Measurements from ENCODE around the gene SLC18A2.

SLC18A2 gene

GRCh38 chr10:117271427-117271826 lies 30.5 kb downstream of the SLC18A2 start:
- Histone ChIP-seq H3K36me3 (ENCODE audit: control insufficient read depth, low read length) (no peaks in the 10 kb centered on the region), H3K79me2 (ENCODE audit: control insufficient read depth, low read length) (no peaks in the 10 kb centered on the region), H3K27ac (ENCODE audit: low read depth, low read length) (no peak overlapping the region), H3K4me1 (ENCODE audit: control insufficient read depth, low read length) (no peaks in the 10 kb centered on the region), H3K27me3 (ENCODE audit: control insufficient read depth, low read length) (no peaks in the 10 kb centered on the region), H3K9me3 (ENCODE audit: control insufficient read depth, insufficient read depth, low read length) (no peaks in the 10 kb centered on the region), H3K9me2 (replicated peaks; ENCODE audit: control insufficient read depth, low read length) (no peaks in the 10 kb centered on the region), H3F3A (ENCODE audit: control insufficient read depth, insufficient read depth) (no peaks in the 10 kb centered on the region), H3K4me2 (ENCODE audit: low read length) (no peak overlapping the region), H4K20me1 (ENCODE audit: control insufficient read depth, insufficient read depth, low read depth, low read length) (no peaks in the 10 kb centered on the region), H3K4me3 (ENCODE audit: low read length) (no peak overlapping the region)
- TF ChIP-seq EZH2phosphoT487 (IDR thresholded peaks at IDR 0.05; ENCODE audit: borderline replicate concordance, low read length) = no peak
- TF ChIP-seq CTCF (IDR thresholded peaks at IDR 0.05; ENCODE audit: low read depth, low read length, poor library complexity, severe bottlenecking) = no peak

GRCh38 chr10:117272195-117273076 lies 31.5 kb downstream of the SLC18A2 start:
- Histone ChIP-seq H3K4me1 (ENCODE audit: control insufficient read depth, low read length) (no peaks in the 10 kb centered on the region), H3K4me3 (ENCODE audit: low read length) (no peak overlapping the region), H3K36me3 (ENCODE audit: control insufficient read depth, low read length) (no peaks in the 10 kb centered on the region), H3F3A (ENCODE audit: control insufficient read depth, insufficient read depth) (no peaks in the 10 kb centered on the region), H3K4me2 (ENCODE audit: low read length) (no peak overlapping the region), H3K9me2 (replicated peaks; ENCODE audit: control insufficient read depth, low read length) (no peaks in the 10 kb centered on the region), H3K9me3 (ENCODE audit: control insufficient read depth, insufficient read depth, low read length) (no peaks in the 10 kb centered on the region), H3K27me3 (ENCODE audit: control insufficient read depth, low read length) (no peaks in the 10 kb centered on the region), H3K27ac (ENCODE audit: low read depth, low read length) (no peak overlapping the region), H3K79me2 (ENCODE audit: control insufficient read depth, low read length) (no peaks in the 10 kb centered on the region), H4K20me1 (ENCODE audit: control insufficient read depth, insufficient read depth, low read depth, low read length) (no peaks in the 10 kb centered on the region)
- TF ChIP-seq EZH2phosphoT487 (IDR thresholded peaks at IDR 0.05; ENCODE audit: borderline replicate concordance, low read length) = no peak

DNA sequence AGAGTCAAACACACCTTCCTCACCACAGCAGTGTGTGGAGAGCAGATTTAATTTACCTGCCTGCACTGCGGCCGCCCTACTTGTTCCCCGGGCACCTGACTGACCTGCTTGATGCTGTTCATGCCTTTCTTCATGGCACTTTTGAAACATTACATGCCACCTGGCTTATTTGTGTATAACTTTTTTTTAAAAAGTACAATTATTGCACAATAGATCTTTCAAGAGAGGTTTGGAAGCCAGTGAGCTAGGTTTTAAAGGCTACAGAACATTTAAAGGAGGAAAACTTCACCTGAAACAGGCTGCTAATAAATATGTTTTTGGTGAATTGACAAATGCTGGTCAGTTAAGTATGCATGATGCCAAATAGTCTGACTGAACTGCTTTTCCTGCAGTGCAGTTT lies 33.1 kb downstream of the SLC18A2 start:
- Histone ChIP-seq H4K20me1 (ENCODE audit: control insufficient read depth, insufficient read depth, low read depth, low read length) (no peaks in the 10 kb centered on the region; the same call in 1 of the 2 replicates), H3K4me2 (ENCODE audit: low read length) (no peak overlapping the region), H3K4me1 (ENCODE audit: control insufficient read depth, low read length) (no peaks in the 10 kb centered on the region), H3K4me3 (ENCODE audit: low read length) (no peak overlapping the region), H3K9me3 (ENCODE audit: control insufficient read depth, insufficient read depth, low read length) (no peaks in the 10 kb centered on the region), H3K27me3 (ENCODE audit: control insufficient read depth, low read length) (no peaks in the 10 kb centered on the region), H3K9me2 (replicated peaks; ENCODE audit: control insufficient read depth, low read length) (no peaks in the 10 kb centered on the region), H3K79me2 (ENCODE audit: control insufficient read depth, low read length) (no peaks in the 10 kb centered on the region), H3K27ac (ENCODE audit: low read depth, low read length) (no peak overlapping the region), H3K36me3 (ENCODE audit: control insufficient read depth, low read length) (no peaks in the 10 kb centered on the region), H3F3A (ENCODE audit: control insufficient read depth, insufficient read depth) (no peaks in the 10 kb centered on the region)
- TF ChIP-seq CTCF (IDR thresholded peaks at IDR 0.05; ENCODE audit: low read depth, low read length, poor library complexity, severe bottlenecking) (no peak), EZH2phosphoT487 (IDR thresholded peaks at IDR 0.05; ENCODE audit: borderline replicate concordance, low read length) (no peak)

GRCh38 chr10:117274509-117274908 lies 33.6 kb downstream of the SLC18A2 start:
- Histone ChIP-seq H3K79me2 (ENCODE audit: control insufficient read depth, low read length) (no peaks in the 10 kb centered on the region), H3K4me1 (ENCODE audit: control insufficient read depth, low read length) (no peaks in the 10 kb centered on the region), H3F3A (ENCODE audit: control insufficient read depth, insufficient read depth) (no peaks in the 10 kb centered on the region), H3K4me3 (ENCODE audit: low read length) (no peak overlapping the region), H3K9me3 (ENCODE audit: control insufficient read depth, insufficient read depth, low read length) (no peaks in the 10 kb centered on the region), H3K4me2 (ENCODE audit: low read length) (no peak overlapping the region), H4K20me1 (ENCODE audit: control insufficient read depth, insufficient read depth, low read depth, low read length) (no peaks in the 10 kb centered on the region; the same call in 1 of the 2 replicates), H3K9me2 (replicated peaks; ENCODE audit: control insufficient read depth, low read length) (no peaks in the 10 kb centered on the region), H3K27me3 (ENCODE audit: control insufficient read depth, low read length) (no peaks in the 10 kb centered on the region), H3K36me3 (ENCODE audit: control insufficient read depth, low read length) (no peaks in the 10 kb centered on the region), H3K27ac (ENCODE audit: low read depth, low read length) (no peak overlapping the region)
- no peak for TF ChIP-seq CTCF (IDR thresholded peaks at IDR 0.05; ENCODE audit: low read depth, low read length, poor library complexity, severe bottlenecking)
- TF ChIP-seq EZH2phosphoT487 (IDR thresholded peaks at IDR 0.05; ENCODE audit: borderline replicate concordance, low read length) = no peak
